Activated naive CD4-positive, alpha-beta T cell treated with Interleukin-2 at 50 U/mL for 16 hours (primary cell): ENCODE results near the gene DCLK1.
"Not testable (repeated sequence)": the region's sequence is repeated elsewhere in the genome, so short reads cannot be mapped to it uniquely, and the experiment has no call there.

ENCODE experiments used
- DNase-seq: peaks from one replicate; pipeline ENCODE4 v3.0.0-alpha.2; 2020

Gene DCLK1

GRCh38 chr13:35979361-35979951 lies 151.7 kb downstream of the DCLK1 start:
- no peak for DNase-seq

GRCh38 chr13:35978607-35979316 lies 152.4 kb downstream of the DCLK1 start:
- DNase-seq = no peak

GRCh38 chr13:35977060-35977459 lies 154.1 kb downstream of the DCLK1 start:
- DNase-seq = no peak

- no peak for DNase-seq
These were observed 155.1 kb downstream of the DCLK1 start for GRCh38 chr13:35976126-35976525.

GRCh38 chr13:35966951-35967350 lies 164.2 kb downstream of the DCLK1 start:
- DNase-seq = not testable (repeated sequence)

- no peak for DNase-seq
These were observed 165.2 kb downstream of the DCLK1 start for GRCh38 chr13:35966024-35966423.

- no peak for DNase-seq
These were observed 165.8 kb downstream of the DCLK1 start for GRCh38 chr13:35965226-35965927.

GRCh38 chr13:35964863-35965180 lies 166.4 kb downstream of the DCLK1 start:
- DNase-seq = no peak

GRCh38 chr13:35964011-35964862 lies 166.9 kb downstream of the DCLK1 start:
- DNase-seq = no peak

- DNase-seq = no peak
These were observed 169.5 kb downstream of the DCLK1 start for GRCh38 chr13:35961461-35962220.

- no peak for DNase-seq
These were observed 170.2 kb downstream of the DCLK1 start for GRCh38 chr13:35961002-35961401.

- DNase-seq = no peak
These were observed 173.2 kb downstream of the DCLK1 start for GRCh38 chr13:35957996-35958395.

- DNase-seq = no peak
These were observed 173.9 kb downstream of the DCLK1 start for GRCh38 chr13:35957241-35957731.

- DNase-seq = no peak
These were observed 175.1 kb downstream of the DCLK1 start for GRCh38 chr13:35956074-35956473.

GRCh38 chr13:35954207-35954560 lies 177.0 kb downstream of the DCLK1 start:
- no peak for DNase-seq

- no peak for DNase-seq
These were observed 177.5 kb downstream of the DCLK1 start for GRCh38 chr13:35953537-35954206.

- DNase-seq = no peak
These were observed 183.9 kb downstream of the DCLK1 start for GRCh38 chr13:35947315-35947714.

- DNase-seq = no peak
These were observed 185.8 kb downstream of the DCLK1 start for GRCh38 chr13:35945368-35945767.

GRCh38 chr13:35941374-35941773 lies 189.8 kb downstream of the DCLK1 start:
- no peak for DNase-seq

GRCh38 chr13:35940734-35941133 lies 190.4 kb downstream of the DCLK1 start:
- no peak for DNase-seq

GRCh38 chr13:35936246-35936978 lies 194.8 kb downstream of the DCLK1 start:
- DNase-seq = no peak
